HG02642 (cell line): ENCODE measurements around the gene L2HGDH.

Experiments used
- ATAC-seq: cut with Tn5 transposase; IDR thresholded peaks from one replicate; pipeline ENCODE4 v1.9.1; 2021; ENCODE audit warnings: mild to moderate bottlenecking; ENCODE audit not compliant: unreplicated experiment, poor library complexity

The L2HGDH gene

GRCh38 chr14:50231475-50232275 is 80.4 kb downstream of the L2HGDH start, which contains the start of gene SOS2:
Gene SOS2 (minus strand): TSS chr14:50231578. CDS start chr14:50231283, 295 bp downstream.
- peak; percentile 90 for ATAC-seq

DNA sequence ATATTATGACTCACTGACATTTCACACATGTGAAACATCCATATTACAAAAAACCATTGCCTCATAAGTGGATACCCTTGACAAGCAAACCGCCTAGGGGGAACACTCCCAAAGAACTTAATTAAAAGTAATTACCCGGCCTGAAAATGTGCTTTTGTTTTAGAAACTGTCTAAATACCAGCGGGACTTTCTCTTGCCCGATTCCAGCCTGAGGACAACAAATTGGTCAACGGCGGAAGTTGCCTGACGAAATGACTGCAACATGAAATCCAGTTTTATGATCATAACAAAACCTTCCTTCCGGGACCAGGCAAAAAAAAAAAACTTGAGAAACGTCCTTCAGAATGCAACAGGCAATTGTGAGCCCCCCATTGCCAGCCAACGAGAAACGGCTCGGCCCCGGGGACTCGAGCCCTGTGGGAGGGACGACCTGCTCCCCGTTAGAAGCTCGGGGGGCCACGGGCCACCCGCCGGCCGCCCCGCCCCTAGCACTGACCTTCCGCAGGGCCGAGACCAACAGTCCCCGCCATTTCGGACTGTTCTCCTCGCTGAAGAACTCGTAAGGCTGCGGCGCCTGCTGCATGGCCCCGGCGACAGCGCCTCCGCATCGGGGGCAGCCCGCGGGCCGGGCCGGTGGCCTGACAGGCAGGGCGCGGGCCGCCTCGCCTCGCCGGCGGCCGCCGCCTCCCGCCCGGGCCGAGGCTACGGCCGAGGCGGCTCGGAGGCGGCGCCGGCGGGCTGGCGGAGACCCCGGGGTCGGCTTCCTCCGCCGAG is 81.1 kb downstream of the L2HGDH start:
- peak; percentile 38 for ATAC-seq

GRCh38 chr14:50230401-50230700 is 81.7 kb downstream of the L2HGDH start:
- no peak for ATAC-seq

- no peak for ATAC-seq
Measured at GRCh38 chr14:50229681-50230080, 82.3 kb downstream of the L2HGDH start.

DNA sequence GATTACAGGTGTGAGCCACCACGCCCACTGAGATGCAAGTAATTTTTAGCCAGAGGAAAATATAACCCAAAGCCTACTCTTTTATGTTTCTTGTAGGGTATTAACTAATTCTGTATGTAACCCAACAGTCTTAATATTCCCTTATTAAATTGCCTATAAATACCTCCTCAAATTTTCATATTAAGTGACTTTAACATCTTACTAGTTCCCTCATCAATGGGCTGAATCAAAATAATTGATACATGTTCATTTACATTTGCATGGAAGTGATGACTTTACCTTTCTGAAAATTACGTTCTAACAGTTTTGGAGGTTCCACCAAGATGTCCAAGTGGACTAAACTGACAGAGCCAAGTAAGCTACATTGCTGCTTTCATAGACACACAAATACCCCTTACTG is 83.7 kb downstream of the L2HGDH start:
- no peak for ATAC-seq

DNA sequence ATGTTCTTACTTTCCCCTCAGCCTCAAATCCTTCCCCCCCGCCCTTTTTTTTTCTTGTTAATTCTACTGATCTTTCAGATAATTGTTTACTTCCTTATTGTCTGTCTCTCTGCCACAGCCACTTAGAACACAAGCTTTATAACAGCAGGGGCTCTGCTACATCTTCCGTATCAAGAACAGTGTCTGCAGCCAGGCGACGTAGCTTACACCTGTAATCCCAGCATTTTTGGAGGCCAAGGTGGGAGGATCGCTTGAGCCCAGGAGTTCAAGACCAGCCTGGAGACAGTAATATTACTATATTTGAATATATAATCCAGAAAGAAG is 86.1 kb downstream of the L2HGDH start:
- no peak for ATAC-seq

- ATAC-seq, result no peak
Measured at GRCh38 chr14:50225067-50225973, 86.7 kb downstream of the L2HGDH start.

- no peak for ATAC-seq
Measured at GRCh38 chr14:50222055-50222613, 89.9 kb downstream of the L2HGDH start.

- no peak for ATAC-seq
Measured at GRCh38 chr14:50218501-50218900, 93.5 kb downstream of the L2HGDH start.

DNA sequence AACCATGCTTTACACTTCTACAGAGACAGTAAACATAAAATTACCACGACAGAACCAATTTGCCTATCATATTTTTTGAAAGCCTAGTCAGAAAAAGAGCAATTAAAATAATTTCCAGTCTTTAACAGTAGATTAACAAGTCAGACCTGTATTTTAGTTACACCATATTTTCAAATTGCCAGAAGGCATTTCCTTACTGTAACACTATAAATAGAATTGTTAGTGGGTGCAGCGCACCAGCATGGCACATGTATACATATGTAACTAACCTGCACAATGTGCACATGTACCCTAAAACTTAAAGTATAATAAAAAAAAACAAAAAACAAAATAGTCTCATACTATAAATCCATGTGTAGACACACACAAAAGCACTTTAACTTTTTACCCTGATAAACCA is 96.6 kb downstream of the L2HGDH start:
- ATAC-seq, result no peak

GRCh38 chr14:50213795-50214194 is 98.2 kb downstream of the L2HGDH start:
- ATAC-seq, result no peak

DNA sequence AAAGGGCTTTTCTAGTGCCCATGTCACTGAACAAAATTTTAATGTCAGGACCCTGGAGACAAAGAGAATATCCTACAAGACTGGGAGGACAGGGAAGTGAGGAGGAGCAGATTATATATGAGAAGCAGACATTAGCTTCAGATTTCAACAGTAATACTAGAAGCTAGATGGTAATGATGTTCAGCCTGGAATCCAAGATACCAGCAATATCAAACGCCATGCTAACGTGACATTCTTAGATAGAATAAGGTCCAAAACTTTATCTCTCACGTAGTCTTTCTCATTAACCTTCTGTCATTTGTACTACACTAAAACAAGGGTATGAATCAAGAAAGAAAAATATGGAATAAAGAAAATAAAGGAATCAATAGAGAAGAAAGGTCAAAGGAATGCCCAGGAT is 99.3 kb downstream of the L2HGDH start:
- no peak for ATAC-seq

DNA sequence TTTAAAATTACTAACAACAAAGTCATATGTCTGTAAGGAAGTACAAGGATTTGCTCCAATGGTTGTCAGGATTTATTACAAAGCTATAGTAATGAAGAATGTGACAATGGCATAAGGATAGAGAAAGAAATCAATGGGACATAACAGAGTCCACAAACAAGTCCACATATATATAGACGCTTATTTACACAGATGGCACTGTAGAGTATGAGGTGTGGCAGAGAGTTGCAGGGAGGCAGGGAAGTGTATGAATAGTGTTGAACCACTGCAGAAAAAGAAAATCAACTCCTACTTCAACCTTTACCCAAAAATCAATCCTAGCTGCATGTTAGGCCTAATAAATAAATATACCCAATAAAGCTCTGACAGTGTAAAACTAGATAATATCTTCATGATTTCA is 102.0 kb downstream of the L2HGDH start:
- no peak for ATAC-seq

DNA sequence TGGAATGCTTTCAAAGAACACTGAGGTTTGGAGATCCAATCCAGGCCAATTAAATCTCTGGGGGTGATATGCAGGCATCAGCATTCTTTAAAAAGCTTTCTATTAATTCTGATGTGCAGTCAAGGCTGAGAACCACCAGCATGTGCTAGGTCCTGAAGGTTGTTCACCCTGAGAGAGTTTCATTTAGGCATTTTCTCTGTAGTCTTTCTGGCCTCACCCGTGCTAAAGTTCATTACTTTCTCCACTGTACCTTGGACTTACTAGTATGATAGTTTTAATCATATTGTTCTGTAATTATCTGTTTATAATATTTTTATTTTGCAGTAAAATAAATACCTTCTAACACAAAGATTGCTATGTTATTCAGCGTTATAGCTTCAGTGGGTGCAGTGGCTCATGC is 113.5 kb downstream of the L2HGDH start:
- ATAC-seq, result no peak

GRCh38 chr14:50191499-50191898 is 120.5 kb downstream of the L2HGDH start:
- ATAC-seq, result no peak
